AG10803 (cell line): ENCODE data around the gene MARCHF9.

Experiments
- DNase-seq: peaks from one replicate; pipeline ENCODE4 v3.0.0; 2010; ENCODE audit warnings: low read depth
- H3K4me3 ChIP-seq: 2 replicates; pipeline ENCODE4 v1.5.1; 2011; ENCODE audit warnings: mild to moderate bottlenecking, low read length, control low read depth
- CTCF ChIP-seq: conservative IDR thresholded peaks from 2 replicates; pipeline ENCODE4 v1.5.1; 2011; ENCODE audit warnings: mild to moderate bottlenecking, low read length, control low read depth, inconsistent platforms

The MARCHF9 gene

GRCh38 chr12:57749061-57749460 is 5.8 kb upstream of the MARCHF9 start:
- TF ChIP-seq CTCF = no peak
- DNase-seq = no peak
- H3K4me3 ChIP-seq = no peak overlapping the region

- DNase-seq = no peak
- peak overlapping the region; percentile 84 for H3K4me3 ChIP-seq
- no peak for TF ChIP-seq CTCF
These were observed 4.1 kb upstream of the MARCHF9 start for GRCh38 chr12:57750561-57751431.

- H3K4me3 ChIP-seq = peak overlapping the region; percentile 84
- no peak for DNase-seq
- TF ChIP-seq CTCF = no peak
These were observed 3.5 kb upstream of the MARCHF9 start for GRCh38 chr12:57751432-57751787.

GRCh38 chr12:57751788-57752667 is 2.9 kb upstream of the MARCHF9 start, which contains the start of gene CDK4:
Gene CDK4 (minus strand): TSS chr12:57752310. CDS start chr12:57751717, 593 bp downstream.
- no peak for TF ChIP-seq CTCF
- peak within 1 kb of the TSS; percentile 84 for H3K4me3 ChIP-seq
- peak; percentile 100 for DNase-seq

GRCh38 chr12:57752668-57753000 is 2.3 kb upstream of the MARCHF9 start:
- no peak for DNase-seq
- H3K4me3 ChIP-seq = peak overlapping the region; percentile 84
- no peak for TF ChIP-seq CTCF

GRCh38 chr12:57753756-57754337 is 1.1 kb upstream of the MARCHF9 start:
- H3K4me3 ChIP-seq = no peak overlapping the region
- DNase-seq = no peak
- no peak for TF ChIP-seq CTCF

- H3K4me3 ChIP-seq = peak overlapping the region; percentile 45
- DNase-seq = no peak
- TF ChIP-seq CTCF = no peak
These were observed 221 bp downstream of the MARCHF9 start for GRCh38 chr12:57755194-57755453.
